ENCODE results near the gene TAS2R1. TPM values are rescaled to one million over a fixed set of nuclear protein-coding genes. Genes with fewer than 3 reads are reported as not detected.
A peak's percentile ranks its signal among the peaks of the same experiment; 100 is the strongest.

TAS2R1 gene
- total RNA-seq, 1 experiment from 2014 or later: 0.82 TPM

DNA sequence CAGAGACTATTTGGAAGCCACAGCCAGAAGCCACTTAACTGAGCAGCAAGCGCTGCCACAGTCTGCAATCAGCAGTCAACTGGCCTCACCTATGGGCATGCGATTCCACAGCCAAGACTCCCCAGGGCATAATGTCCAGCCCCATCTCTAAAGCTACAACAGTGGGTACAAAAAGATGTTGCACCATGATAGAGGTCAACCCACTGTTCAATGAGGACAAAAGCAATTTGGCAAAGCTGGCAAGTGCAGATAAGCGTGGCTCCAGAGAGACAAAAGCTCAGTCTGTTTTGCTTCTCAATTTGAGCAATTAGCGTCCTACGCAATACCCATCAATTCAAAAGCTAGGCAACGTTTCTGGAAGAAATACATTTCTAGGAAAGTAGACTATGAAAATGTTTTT lies 3.2 kb downstream of the TAS2R1 start:
- H3K9me3 Mint-ChIP-seq (ENCODE audit: unreplicated experiment): peaks cover 49% of the 10 kb centered on the region
- Histone ChIP-seq H3K27me3 (replicated peaks; ENCODE audit: control insufficient read depth, insufficient read depth, low read length) (no peaks in the 10 kb centered on the region), H3K9me3 (peaks cover 8% of the 10 kb centered on the region; the same call in 1 of the 2 replicates), H3K4me1 (peaks cover 28% of the 10 kb centered on the region), H3K36me3 (ENCODE audit: control insufficient read depth, insufficient read depth, low read length) (no peaks in the 10 kb centered on the region), H3K4me3 (ENCODE audit: low read depth, low read length) (no peak overlapping the region)
- no TSS peak for BruUV-seq (replicated peaks)
- intact Hi-C loops (cut with micrococcal nuclease; ENCODE audit: unreplicated experiment): loop anchor here (10.0 kb wide), 1 partner anchor 518 kb away; no protein-coding TSS in a partner anchor
- TF ChIP-seq, protein P1, sequence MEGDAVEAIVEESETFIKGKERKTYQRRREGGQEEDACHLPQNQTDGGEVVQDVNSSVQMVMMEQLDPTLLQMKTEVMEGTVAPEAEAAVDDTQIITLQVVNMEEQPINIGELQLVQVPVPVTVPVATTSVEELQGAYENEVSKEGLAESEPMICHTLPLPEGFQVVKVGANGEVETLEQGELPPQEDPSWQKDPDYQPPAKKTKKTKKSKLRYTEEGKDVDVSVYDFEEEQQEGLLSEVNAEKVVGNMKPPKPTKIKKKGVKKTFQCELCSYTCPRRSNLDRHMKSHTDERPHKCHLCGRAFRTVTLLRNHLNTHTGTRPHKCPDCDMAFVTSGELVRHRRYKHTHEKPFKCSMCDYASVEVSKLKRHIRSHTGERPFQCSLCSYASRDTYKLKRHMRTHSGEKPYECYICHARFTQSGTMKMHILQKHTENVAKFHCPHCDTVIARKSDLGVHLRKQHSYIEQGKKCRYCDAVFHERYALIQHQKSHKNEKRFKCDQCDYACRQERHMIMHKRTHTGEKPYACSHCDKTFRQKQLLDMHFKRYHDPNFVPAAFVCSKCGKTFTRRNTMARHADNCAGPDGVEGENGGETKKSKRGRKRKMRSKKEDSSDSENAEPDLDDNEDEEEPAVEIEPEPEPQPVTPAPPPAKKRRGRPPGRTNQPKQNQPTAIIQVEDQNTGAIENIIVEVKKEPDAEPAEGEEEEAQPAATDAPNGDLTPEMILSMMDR (IDR thresholded peaks at IDR 0.05; ENCODE audit: insufficient read depth in 1 of 2, low read depth in 1 of 2, low read length in 1 of 2, severe bottlenecking in 1 of 2, unreplicated experiment in 1 of 2): no peak
- no peak overlapping the region for H3K4me3 Mint-ChIP-seq (ENCODE audit: unreplicated experiment)
- peaks cover 25% of the 10 kb centered on the region for H3K36me3 Mint-ChIP-seq (ENCODE audit: insufficient read depth, unreplicated experiment)
- DNase-seq: no peak
- H3K27me3 Mint-ChIP-seq (ENCODE audit: insufficient read depth, unreplicated experiment): no peaks in the 10 kb centered on the region
- ChIA-PET POLR2A (no interaction called here), CTCF (no interaction called here)
- no peak overlapping the region for H3K27ac Mint-ChIP-seq (ENCODE audit: unreplicated experiment)
- peaks cover 49% of the 10 kb centered on the region for H3K4me1 Mint-ChIP-seq (ENCODE audit: low read depth, unreplicated experiment)

DNA sequence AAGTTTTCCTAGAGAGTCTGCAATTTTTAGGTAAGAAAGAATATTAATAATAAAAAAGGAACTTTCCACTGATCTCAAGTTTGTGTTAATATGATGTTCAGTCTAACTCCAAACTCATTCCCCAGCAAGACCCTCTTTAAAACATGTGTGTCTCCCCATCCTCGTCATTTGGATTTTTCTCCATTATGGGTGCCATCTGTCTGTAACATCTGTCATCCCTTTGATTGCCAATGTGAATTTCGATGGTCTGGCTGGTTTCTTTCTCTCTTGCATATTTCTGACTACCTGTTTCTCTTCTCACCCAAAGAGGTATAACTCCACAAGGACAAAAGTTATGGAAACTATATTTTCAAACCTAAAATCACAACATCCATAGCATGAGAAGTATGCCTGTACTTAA lies 4.4 kb downstream of the TAS2R1 start:
- Histone ChIP-seq H3K4me3 (ENCODE audit: low read depth, low read length) (no peak overlapping the region), H3K27me3 (replicated peaks; ENCODE audit: control insufficient read depth, insufficient read depth, low read length) (no peaks in the 10 kb centered on the region), H3K9me3 (peaks cover 8% of the 10 kb centered on the region; the same call in 1 of the 2 replicates), H3K36me3 (ENCODE audit: control insufficient read depth, insufficient read depth, low read length) (no peaks in the 10 kb centered on the region), H3K4me1 (peaks cover 37% of the 10 kb centered on the region)
- TF ChIP-seq, protein P1 (IDR thresholded peaks at IDR 0.05; ENCODE audit: insufficient read depth in 1 of 2, low read depth in 1 of 2, low read length in 1 of 2, severe bottlenecking in 1 of 2, unreplicated experiment in 1 of 2): no peak
- Mint-ChIP-seq H3K36me3 (ENCODE audit: insufficient read depth, unreplicated experiment) (peaks cover 35% of the 10 kb centered on the region), H3K9me3 (ENCODE audit: unreplicated experiment) (peaks cover 49% of the 10 kb centered on the region), H3K27me3 (ENCODE audit: insufficient read depth, unreplicated experiment) (no peaks in the 10 kb centered on the region), H3K4me3 (ENCODE audit: unreplicated experiment) (no peak overlapping the region), H3K4me1 (ENCODE audit: low read depth, unreplicated experiment) (peaks cover 60% of the 10 kb centered on the region), H3K27ac (ENCODE audit: unreplicated experiment) (peak overlapping the region; percentile 90)
- intact Hi-C loops (cut with micrococcal nuclease; ENCODE audit: unreplicated experiment): loop anchor here (2.0 to 10.0 kb wide), 4 partner anchors 81 to 519 kb away; no protein-coding TSS in a partner anchor
- DNase-seq: no peak
- ChIA-PET POLR2A (no interaction called here), CTCF (no interaction called here)
- BruUV-seq (replicated peaks): no TSS peak

DNA sequence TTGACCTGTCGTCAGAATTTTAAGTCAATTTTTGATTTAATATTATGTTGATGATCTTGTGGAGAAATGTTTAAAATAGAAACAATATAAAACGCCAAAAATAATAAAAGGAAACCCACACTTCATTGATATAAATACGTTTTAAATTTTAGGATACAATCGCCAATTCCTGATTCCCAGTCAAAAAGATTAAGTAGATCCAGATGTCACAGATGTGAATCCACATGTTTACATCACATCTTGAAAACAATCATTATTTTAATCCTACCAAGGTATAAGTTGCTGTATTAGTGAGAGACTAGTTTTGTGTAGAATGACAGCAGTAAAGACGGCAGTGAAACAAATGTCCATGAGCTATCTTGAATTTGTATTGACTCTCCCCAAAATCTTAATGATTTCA lies 4.9 kb downstream of the TAS2R1 start:
- Histone ChIP-seq H3K4me3 (ENCODE audit: low read depth, low read length) (no peak overlapping the region), H3K27me3 (replicated peaks; ENCODE audit: control insufficient read depth, insufficient read depth, low read length) (no peaks in the 10 kb centered on the region), H3K36me3 (ENCODE audit: control insufficient read depth, insufficient read depth, low read length) (no peaks in the 10 kb centered on the region), H3K9me3 (peaks cover 8% of the 10 kb centered on the region; the same call in 1 of the 2 replicates), H3K4me1 (peaks cover 41% of the 10 kb centered on the region)
- Mint-ChIP-seq H3K27me3 (ENCODE audit: insufficient read depth, unreplicated experiment) (no peaks in the 10 kb centered on the region), H3K4me3 (ENCODE audit: unreplicated experiment) (no peak overlapping the region), H3K27ac (ENCODE audit: unreplicated experiment) (peak overlapping the region; percentile 90), H3K9me3 (ENCODE audit: unreplicated experiment) (peaks cover 49% of the 10 kb centered on the region), H3K4me1 (ENCODE audit: low read depth, unreplicated experiment) (peaks cover 60% of the 10 kb centered on the region), H3K36me3 (ENCODE audit: insufficient read depth, unreplicated experiment) (peaks cover 35% of the 10 kb centered on the region)
- TF ChIP-seq, protein P1 (IDR thresholded peaks at IDR 0.05; ENCODE audit: insufficient read depth in 1 of 2, low read depth in 1 of 2, low read length in 1 of 2, severe bottlenecking in 1 of 2, unreplicated experiment in 1 of 2): no peak
- intact Hi-C loops (cut with micrococcal nuclease; ENCODE audit: unreplicated experiment): loop anchor here (2.0 to 10.0 kb wide), 4 partner anchors 80 to 520 kb away; no protein-coding TSS in a partner anchor
- POLR2A ChIA-PET: no interaction called here
- CTCF ChIA-PET: no interaction called here
- no TSS peak for BruUV-seq (replicated peaks)
- no peak for DNase-seq
